Measurements from ENCODE around the gene CDRT4.

- no peak for TF ChIP-seq CTCF (IDR thresholded peaks at IDR 0.05)
- no peak for TF ChIP-seq POLR2A (IDR thresholded peaks at IDR 0.05)
These were observed 21.1 kb upstream of the CDRT4 start for GRCh38 chr17:15488557-15488956.
